K562 (cell line): ENCODE measurements around the gene VIT. TPM values are rescaled to one million over a fixed set of nuclear protein-coding genes. Genes with fewer than 3 reads are reported as not detected.

Experiments
- ATAC-seq: fragments of 200-7000 bp; cut with Tn5 transposase; 3 replicates; pipeline ENCODE4 v1.9.1; 2020; ENCODE audit warnings: moderate library complexity
- BruUV-seq: library from RNA; stranded (reverse); fragments of 400-500 nt; replicated peaks from 2 replicates; lab custom pipeline; 2021; lab: Mats Ljungman, UMichigan
- CTCF ChIA-PET: fragments of 300-600 bp; formaldehyde crosslinking; extraction: SDS; loops from one replicate; lab custom pipeline; 2021; ENCODE audit warnings: low intra/inter-chr PET ratio; lab: Yijun Ruan, JAX
- POLR2A ChIA-PET: fragments of 300-600, 350-650 bp; sonication (Branson Sonifier 250); formaldehyde crosslinking; extraction: SDS; loops from one replicate; lab custom pipeline; 2021; ENCODE audit warnings: antibody characterized with exemption, inconsistent platforms; lab: Yijun Ruan, JAX
- DNase-seq, 4 experiments: peaks; one replicate each; pipeline versions ENCODE4 v3.0.0 to v3.0.0-alpha.2; 2011 to 2018; ENCODE audit warnings: low spot score in 3 of 4, mixed read lengths in 3 of 4; ENCODE audit errors: extremely low read depth in 1 of 4
- FAIRE-seq: peaks from 2 replicates; lab custom pipeline; 2011; peaks lifted over from hg19 to GRCh38; lab: Jason Lieb, UNC
- H2AFZ ChIP-seq: 2 replicates; pipeline ENCODE4 v1.6.0; 2011; ENCODE audit warnings: low read depth, low read length, control low read depth, inconsistent platforms
- H3K27ac ChIP-seq: fragments of 200-600 bp; 3 replicates; pipeline ENCODE4 v1.8.0; 2011; ENCODE audit warnings: low read depth, mild to moderate bottlenecking, control low read depth, inconsistent platforms, low read length, moderate library complexity, mixed read lengths; ENCODE audit errors: extremely low read depth
- H3K27me3 ChIP-seq, 2 experiments: fragments of 300-600 bp in 1 of 2; 2 replicates in 1 of 2; 3 replicates in 1 of 2; pipeline versions ENCODE4 v1.6.0 to v1.8.0; 2011; ENCODE audit warnings: inconsistent platforms in 2 of 2, low read length in 2 of 2, mild to moderate bottlenecking in 1 of 2, mixed read lengths in 1 of 2, moderate library complexity in 1 of 2; ENCODE audit not compliant: control insufficient read depth in 2 of 2, insufficient read depth in 2 of 2
- H3K36me3 ChIP-seq: fragments of 300-600 bp; 3 replicates; pipeline ENCODE4 v1.8.0; 2011; ENCODE audit warnings: mild to moderate bottlenecking, low read length, inconsistent platforms; ENCODE audit not compliant: control insufficient read depth, insufficient read depth
- H3K4me1 ChIP-seq, 2 experiments: fragments of 200-600 bp in 1 of 2; replicated peaks in 1 of 2; 2 replicates in 1 of 2; 3 replicates in 1 of 2; pipeline versions ENCODE4 v1.5.1 to v1.8.0; 2011; ENCODE audit warnings: inconsistent platforms in 2 of 2, low read length in 2 of 2, mild to moderate bottlenecking in 1 of 2, mixed read lengths in 1 of 2, moderate library complexity in 1 of 2; ENCODE audit not compliant: control insufficient read depth in 2 of 2, insufficient read depth in 2 of 2
- H3K4me2 ChIP-seq: 2 replicates; pipeline ENCODE4 v1.6.1; 2011; ENCODE audit warnings: low read length, control low read depth, inconsistent platforms, mixed read lengths; ENCODE audit not compliant: insufficient read depth
- H3K4me3 ChIP-seq: fragments of 200-600 bp; sonication (generic), shearing (Covaris generic); 2 replicates; pipeline ENCODE4 v1.5.1; 2016; ENCODE audit warnings: control low read depth, inconsistent platforms
- H3K79me2 ChIP-seq: fragments of 200-600 bp; 3 replicates; pipeline ENCODE4 v1.8.0; 2011; ENCODE audit warnings: low read length, inconsistent platforms; ENCODE audit not compliant: control insufficient read depth, insufficient read depth
- H3K9ac ChIP-seq, 2 experiments: 2 replicates each; pipeline versions ENCODE4 v1.6.0 to v1.6.1; 2011; ENCODE audit warnings: low read depth in 2 of 2, low read length in 2 of 2, control low read depth in 1 of 2, inconsistent platforms in 1 of 2, mild to moderate bottlenecking in 1 of 2, mixed read lengths in 1 of 2; ENCODE audit not compliant: insufficient read depth in 1 of 2
- H3K9me1 ChIP-seq: one replicate; pipeline ENCODE4 v1.6.0; 2011; ENCODE audit warnings: inconsistent platforms, mild to moderate bottlenecking, low read length, moderate library complexity; ENCODE audit not compliant: control insufficient read depth, insufficient read depth
- H3K9me3 ChIP-seq: replicated peaks from 2 replicates; pipeline ENCODE4 v1.5.1; 2011; ENCODE audit warnings: low read depth, low read length, inconsistent platforms; ENCODE audit not compliant: control insufficient read depth, insufficient read depth
- H4K20me1 ChIP-seq: replicated peaks from 2 replicates; pipeline ENCODE4 v1.6.1; 2011; ENCODE audit warnings: low read length, inconsistent platforms, mixed read lengths; ENCODE audit not compliant: control insufficient read depth, insufficient read depth
- HDAC8 ChIP-seq: fragments of 450-650 bp; IDR thresholded peaks from 2 replicates; pipeline ENCODE4 v1.6.1; 2016; ENCODE audit warnings: mild to moderate bottlenecking, missing genetic modification characterization, moderate library complexity, missing compliant biosample characterization
- ILF3 ChIP-seq: fragments of 450-650 bp; IDR thresholded peaks from 2 replicates; pipeline ENCODE4 v1.6.1; 2018; ENCODE audit warnings: antibody characterized with exemption, mild to moderate bottlenecking, moderate library complexity, borderline replicate concordance
- KHSRP ChIP-seq: fragments of 450-650 bp; IDR thresholded peaks from 2 replicates; pipeline ENCODE4 v1.6.1; 2017
- MEF2A ChIP-seq: IDR thresholded peaks from 2 replicates; pipeline ENCODE4 v1.6.1; 2011; ENCODE audit warnings: low read depth, mild to moderate bottlenecking, low read length, moderate library complexity; ENCODE audit not compliant: control insufficient read depth
- PTBP1 ChIP-seq: fragments of 200-400 bp; formaldehyde crosslinking; IDR thresholded peaks from 2 replicates; pipeline ENCODE4 v1.6.1; 2017; ENCODE audit warnings: low read depth, low read length
- ZFPM2 ChIP-seq: fragments of 250-450 bp; sonication (Bioruptor Pico); IDR thresholded peaks from 2 replicates; pipeline ENCODE4 v1.5.1; 2022; ENCODE audit warnings: mild to moderate bottlenecking
- ZNF507 ChIP-seq: conservative IDR thresholded peaks from 2 replicates; pipeline ENCODE4 v1.6.1; 2017; ENCODE audit warnings: missing genetic modification characterization, missing compliant biosample characterization
- ZNF707 ChIP-seq: fragments of 250-450 bp; sonication (Bioruptor Pico); conservative IDR thresholded peaks from 2 replicates; pipeline ENCODE4 v1.8.0; 2022; ENCODE audit warnings: inconsistent platforms, mild to moderate bottlenecking, moderate library complexity
- whole genome bisulfite sequencing: fragments of 100-300 bp; shearing (Covaris generic); methylation state at CpG from one replicate; pipeline ENCODE4 v1.1.6; 2016; ENCODE audit warnings: low coverage, mixed read lengths; ENCODE audit not compliant: insufficient coverage; ENCODE audit errors: missing lambda C conversion rate; 5-methylcytosine and 5-hydroxymethylcytosine counted together
- in situ Hi-C: fragments of 300-500 bp; cut with MboI; formaldehyde crosslinking; loops from 4 replicates; pipeline ENCODE4 v1.15.0; 2018; ENCODE audit warnings: inconsistent platforms, mixed read lengths
- intact Hi-C: fragments of 100-400 bp; cut with micrococcal nuclease; formaldehyde crosslinking; loops from 2 replicates; pipeline ENCODE4 v1.14.2; 2022
- polyA plus RNA-seq, 8 experiments: library from polyadenylated mRNA; depleted of rRNA in 4 of 8; stranded (reverse) in 5 of 8; unstranded in 3 of 8; fragments of >200 nt; fragmentation: Nextera tagmentation in 2 of 8; fragmentation: Illumina TruSeq in 1 of 8; extraction: Ambion mirVana in 2 of 8; extraction: Trizol in 1 of 8; gene quantifications; 2 replicates each; pipeline versions ENCODE4 v1.2.1 to v1.2.3, GENCODE V29; 2011 to 2014; ENCODE audit warnings: inconsistent platforms in 1 of 8, missing spikeins in 1 of 8
- total RNA-seq, 7 experiments: library from RNA; depleted of rRNA in 6 of 7; stranded (reverse); fragments of >200 nt in 6 of 7; fragmentation: Illumina TruSeq in 2 of 7; extraction: Trizol in 2 of 7; gene quantifications; 2 replicates each; pipeline versions ENCODE4 v1.2.1 to v1.2.3, GENCODE V29; 2011 to 2021; ENCODE audit warnings: low replicate concordance in 1 of 7
- TF ChIP-seq, protein P1 (sequence below), 3 experiments: IDR thresholded peaks in 2 of 3; conservative IDR thresholded peaks in 1 of 3; 2 replicates each; pipeline ENCODE4 v1.5.1; 2011 to 2012; ENCODE audit warnings: low read length in 3 of 3, mild to moderate bottlenecking in 3 of 3, control low read depth in 2 of 3, improper control_type of control experiment in 1 of 3, inconsistent platforms in 1 of 3, low read depth in 1 of 3, mixed read lengths in 1 of 3, moderate library complexity in 1 of 3; ENCODE audit not compliant: insufficient read depth in 2 of 3

The VIT gene
- total and polyA plus RNA-seq, 9 of the 15 experiments (the other 6 are each of a cell fraction or from before 2014, with no cell fraction given): not detected

DNA sequence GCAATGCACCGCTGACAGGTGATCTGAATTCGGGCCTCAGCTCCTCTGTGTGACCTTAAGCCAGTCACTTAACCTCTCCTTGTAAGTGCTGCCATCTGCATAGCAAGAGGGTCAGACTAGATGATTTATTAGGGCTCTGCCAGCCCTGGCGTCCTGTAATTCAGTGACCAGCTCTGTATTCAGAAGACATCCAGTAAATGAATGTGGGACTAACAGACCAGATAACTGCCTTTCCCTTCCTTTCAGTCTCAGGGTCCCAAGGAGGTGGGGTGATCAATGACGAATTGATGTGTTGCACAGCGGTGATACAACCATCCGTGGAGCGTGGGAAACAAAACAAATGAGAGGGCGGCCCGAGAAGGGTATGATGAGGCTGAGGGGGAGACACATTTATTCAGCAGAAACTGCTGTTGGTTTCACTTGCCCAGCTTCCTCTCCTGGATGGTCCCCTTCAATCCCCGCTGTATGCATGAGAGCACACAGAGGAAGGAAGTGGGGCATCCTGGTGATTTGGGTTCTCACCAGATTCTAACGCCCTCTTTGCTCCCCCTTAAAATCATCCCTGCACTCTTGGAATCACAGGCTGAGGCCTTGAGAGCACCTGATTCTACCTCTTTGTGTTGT lies 92.8 kb downstream of the VIT start:
- H3K9me1 ChIP-seq: no peaks in the 10 kb centered on the region
- H3K9me3 ChIP-seq: no peaks in the 10 kb centered on the region
- no peak overlapping the region for H3K27ac ChIP-seq
- BruUV-seq: no TSS peak
- in situ Hi-C loops (loop anchor here (25.0 kb wide), 1 partner anchor 1098 kb away; no protein-coding TSS in a partner anchor), intact Hi-C loops (no loop called here)
- under 1% methylated on average over 11 of the region's 11 CpGs for WGBS
- H3K9ac ChIP-seq: no peak overlapping the region
- no peaks in the 10 kb centered on the region for H3K4me1 ChIP-seq
- peaks cover 49 to 54% of the 10 kb centered on the region in 2 experiments for H3K27me3 ChIP-seq
- no peak overlapping the region for H3K4me2 ChIP-seq
- no peaks in the 10 kb centered on the region for H3K79me2 ChIP-seq
- TF ChIP-seq HDAC8 (tag) (no peak), ZNF507 (no peak), MEF2A (no peak), ZFPM2 (no peak), ZNF707 (CRISPR knock-in tag) (no peak), ILF3 (no peak), KHSRP (no peak), PTBP1 (no peak)
- TF ChIP-seq, protein P1, sequence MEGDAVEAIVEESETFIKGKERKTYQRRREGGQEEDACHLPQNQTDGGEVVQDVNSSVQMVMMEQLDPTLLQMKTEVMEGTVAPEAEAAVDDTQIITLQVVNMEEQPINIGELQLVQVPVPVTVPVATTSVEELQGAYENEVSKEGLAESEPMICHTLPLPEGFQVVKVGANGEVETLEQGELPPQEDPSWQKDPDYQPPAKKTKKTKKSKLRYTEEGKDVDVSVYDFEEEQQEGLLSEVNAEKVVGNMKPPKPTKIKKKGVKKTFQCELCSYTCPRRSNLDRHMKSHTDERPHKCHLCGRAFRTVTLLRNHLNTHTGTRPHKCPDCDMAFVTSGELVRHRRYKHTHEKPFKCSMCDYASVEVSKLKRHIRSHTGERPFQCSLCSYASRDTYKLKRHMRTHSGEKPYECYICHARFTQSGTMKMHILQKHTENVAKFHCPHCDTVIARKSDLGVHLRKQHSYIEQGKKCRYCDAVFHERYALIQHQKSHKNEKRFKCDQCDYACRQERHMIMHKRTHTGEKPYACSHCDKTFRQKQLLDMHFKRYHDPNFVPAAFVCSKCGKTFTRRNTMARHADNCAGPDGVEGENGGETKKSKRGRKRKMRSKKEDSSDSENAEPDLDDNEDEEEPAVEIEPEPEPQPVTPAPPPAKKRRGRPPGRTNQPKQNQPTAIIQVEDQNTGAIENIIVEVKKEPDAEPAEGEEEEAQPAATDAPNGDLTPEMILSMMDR (IDR thresholded peaks at IDR 0.05 in 2 of 3, conservative IDR thresholded peaks at IDR 0.05 in 1 of 3; ENCODE audit: insufficient read depth in 2 of 3, low read depth in 1 of 3, low read length in 3 of 3): no peak
- ChIA-PET POLR2A (no interaction called here), CTCF (no interaction called here)
- DNase-seq (no peak), FAIRE-seq (no peak), ATAC-seq (no peak)
- H3K4me3 ChIP-seq: no peak overlapping the region
- H3K36me3 ChIP-seq: no peaks in the 10 kb centered on the region
- H4K20me1 ChIP-seq: no peaks in the 10 kb centered on the region
- H2AFZ ChIP-seq: no peak overlapping the region
